Measurements from ENCODE around the gene TOMM34. TPM values are rescaled to one million over a fixed set of nuclear protein-coding genes. Genes with fewer than 3 reads are reported as not detected.

The TOMM34 gene
- total and polyA plus RNA-seq, 2 of the 13 experiments (the other 11 are each of a cell fraction or from before 2014, with no cell fraction given), result 36.2 to 52.0 TPM

- TF ChIP-seq SIX1 (CRISPR knock-in tag; IDR thresholded peaks at IDR 0.05; ENCODE audit: borderline replicate concordance), result no peak
- no peak for TF ChIP-seq HMGXB4 (CRISPR knock-in tag; IDR thresholded peaks at IDR 0.05; ENCODE audit: borderline replicate concordance in 1 of 2, low read depth in 1 of 2)
- TF ChIP-seq MTF1 (CRISPR knock-in tag; IDR thresholded peaks at IDR 0.05), result no peak
- TF ChIP-seq KLF13 (CRISPR knock-in tag; IDR thresholded peaks at IDR 0.05), result 0 out of 2 replicates have a peak, but pooled peaks have one; percentile 41
- TF ChIP-seq CTCF (CRISPR knock-in tag; IDR thresholded peaks at IDR 0.05), result no peak
- TF ChIP-seq ZNF496 (CRISPR knock-in tag; IDR thresholded peaks at IDR 0.05; ENCODE audit: insufficient replicate concordance), result no peak
- 0 out of 2 replicates have a peak, but pooled peaks have one; percentile 11 for TF ChIP-seq KDM1A (CRISPR knock-in tag; IDR thresholded peaks at IDR 0.05)
- TF ChIP-seq NFE2L1 (CRISPR knock-in tag; IDR thresholded peaks at IDR 0.05; ENCODE audit: borderline replicate concordance), result no peak
- TF ChIP-seq POLR2AphosphoS5 (IDR thresholded peaks at IDR 0.05; ENCODE audit: low read depth, low read length), result no peak
- TF ChIP-seq RXRA (CRISPR knock-in tag; IDR thresholded peaks at IDR 0.05), result no peak
- TF ChIP-seq WIZ (CRISPR knock-in tag; IDR thresholded peaks at IDR 0.05), result no peak; the same call in 1 of the 2 replicates
- no peak for TF ChIP-seq THAP11 (CRISPR knock-in tag; IDR thresholded peaks at IDR 0.05)
- TF ChIP-seq POGK (CRISPR knock-in tag; conservative IDR thresholded peaks at IDR 0.05), result no peak
- no peak for TF ChIP-seq ZNF276 (CRISPR knock-in tag; IDR thresholded peaks at IDR 0.05; ENCODE audit: low read depth)
- TF ChIP-seq NR3C1 (CRISPR knock-in tag; IDR thresholded peaks at IDR 0.05), result no peak
- no peak for TF ChIP-seq SRSF1 (optimal IDR thresholded peaks at IDR 0.05; ENCODE audit: low read depth, low read length)
- TF ChIP-seq HIVEP1 (CRISPR knock-in tag; IDR thresholded peaks at IDR 0.05), result no peak
- no peak for TF ChIP-seq DRAP1 (CRISPR knock-in tag; IDR thresholded peaks at IDR 0.05)
- TF ChIP-seq KDM5A (IDR thresholded peaks at IDR 0.05; ENCODE audit: borderline replicate concordance, low read length), result peak; percentile 69
- no peak for TF ChIP-seq GRHL1 (CRISPR knock-in tag; conservative IDR thresholded peaks at IDR 0.05)
- TF ChIP-seq ELF3 (CRISPR knock-in tag; IDR thresholded peaks at IDR 0.05), result no peak
Observed at GRCh38 chr20:44910690-44911262, 49.4 kb downstream of the TOMM34 start (continued).
